ENCODE measurements around the gene HOXB6. TPM values are rescaled to one million over a fixed set of nuclear protein-coding genes. Genes with fewer than 3 reads are reported as not detected.

HOXB6 gene
- polyA plus RNA-seq, 4 donors, result 81.5 to 108 (median 90.6) TPM

DNA sequence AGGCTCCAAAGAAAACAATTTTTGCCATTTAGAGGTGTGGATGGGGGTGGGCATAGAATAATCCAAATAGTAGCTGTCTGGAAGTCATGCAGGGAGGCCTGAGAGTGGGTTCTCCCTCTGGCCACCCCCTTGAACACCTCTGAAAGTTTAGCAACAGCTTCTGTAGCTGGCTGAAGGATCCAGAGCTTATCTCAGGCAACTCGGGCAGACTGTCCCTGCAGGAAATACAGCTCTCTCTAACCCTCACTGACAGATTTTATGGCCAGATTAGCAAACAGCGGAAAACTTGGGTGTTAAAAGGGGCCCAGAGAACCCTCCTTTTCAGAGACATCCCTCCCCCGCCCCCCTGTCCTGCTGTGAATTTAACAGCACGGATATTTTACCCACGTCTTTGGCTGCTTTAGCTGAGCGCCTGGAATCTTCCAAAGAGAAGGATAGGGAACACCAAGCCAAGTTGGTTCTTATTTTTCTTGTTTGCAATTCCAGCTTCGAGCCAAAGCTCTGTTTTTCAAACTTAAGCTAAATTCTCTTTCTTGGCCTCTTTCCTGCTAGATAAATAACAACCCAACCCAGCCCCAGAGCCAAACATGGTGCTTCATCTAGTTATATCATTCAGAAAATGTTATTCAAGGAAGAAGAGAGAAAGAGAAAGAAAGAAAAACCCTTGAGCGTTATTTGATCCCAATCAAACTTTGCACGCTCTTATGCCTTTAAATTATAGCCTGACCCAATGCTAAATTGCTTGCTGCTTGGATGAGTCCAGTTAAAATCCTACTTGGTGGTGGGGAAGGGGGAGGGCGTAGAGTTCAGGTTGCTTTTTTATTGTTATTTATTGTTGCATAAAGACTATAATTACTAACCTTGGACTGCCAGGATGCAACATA is 57.6 kb downstream of the HOXB6 start:
- DNase-seq (ENCODE audit: low read depth in 4 of 4, low spot score in 3 of 4), result no peak

DNA sequence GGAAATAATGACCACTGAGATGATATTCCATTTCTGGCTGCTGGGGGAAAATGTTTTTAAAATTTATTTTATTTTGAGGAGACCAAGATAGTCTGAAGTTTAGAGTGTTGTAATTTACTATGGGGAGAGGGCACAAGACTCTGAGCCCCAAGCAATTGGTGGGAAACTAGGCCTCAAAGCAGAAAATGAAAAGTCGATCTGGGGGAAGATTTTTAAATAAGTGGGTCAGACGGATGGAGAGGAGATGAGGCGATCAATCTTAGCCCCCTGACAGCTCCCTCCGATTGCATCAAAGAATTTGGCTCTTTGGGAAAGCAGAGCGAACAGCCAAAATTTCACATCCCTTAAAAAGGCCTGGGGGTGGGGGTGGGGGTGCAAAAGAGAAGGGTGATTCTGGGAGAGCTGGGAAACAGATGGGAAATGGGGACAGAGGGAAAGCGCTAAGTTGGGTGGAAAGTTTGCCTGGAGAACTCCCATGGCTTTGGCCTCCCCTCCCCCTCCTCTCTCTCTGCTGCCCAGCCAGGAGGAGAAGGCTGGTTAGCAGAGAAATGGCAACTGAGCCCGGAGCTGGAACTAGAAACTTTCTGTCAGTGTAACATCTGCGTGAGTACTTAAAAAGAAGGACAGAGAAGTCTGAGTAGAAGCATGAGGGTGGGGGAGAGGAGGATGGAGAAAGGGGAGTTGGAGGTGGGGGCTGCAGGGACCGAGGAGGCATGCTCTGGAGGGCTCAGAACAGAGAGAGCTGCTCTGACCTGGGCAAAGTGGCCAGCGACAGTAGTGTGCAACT is 58.5 kb downstream of the HOXB6 start:
- no peak for DNase-seq (ENCODE audit: low read depth in 4 of 4, low spot score in 3 of 4)

Other genes with a start within 250 kb of the HOXB6 start
- 10 to 100 TPM; 10.5 to 12.8 (median 12.2) TPM for gene SKAP1, start 174.8 kb downstream of the HOXB6 start, polyA plus RNA-seq (ENCODE audit: insufficient read length in 4 of 4)
- gene HOXB1, start 74.0 kb downstream of the HOXB6 start, polyA plus RNA-seq (ENCODE audit: insufficient read length in 4 of 4), result under 1 TPM; 0.27 to 0.34 (median 0.29) TPM
- 10 to 100 TPM; 43.5 to 61.1 (median 56.7) TPM for gene HOXB2, start 59.9 kb downstream of the HOXB6 start, polyA plus RNA-seq (ENCODE audit: insufficient read length in 4 of 4)
- gene HOXB4, start 26.6 kb downstream of the HOXB6 start, polyA plus RNA-seq (ENCODE audit: insufficient read length in 4 of 4), result 10 to 100 TPM in 3 of 4 donors, 1 to 10 TPM in 1; 9.3 to 12.7 (median 10.8) TPM
- gene HOXB3, start 14.7 kb downstream of the HOXB6 start, polyA plus RNA-seq (ENCODE audit: insufficient read length in 4 of 4), result 100 to 1,000 TPM; 145 to 170 (median 155) TPM
- 10 to 100 TPM; 28.8 to 38.4 (median 33.5) TPM for gene HOXB5, start 11.2 kb downstream of the HOXB6 start, polyA plus RNA-seq (ENCODE audit: insufficient read length in 4 of 4)
- 10 to 100 TPM; 37.4 to 44.0 (median 40.5) TPM for gene HOXB7, start 6.0 kb upstream of the HOXB6 start, polyA plus RNA-seq (ENCODE audit: insufficient read length in 4 of 4)
- gene HOXB8, start 10.3 kb upstream of the HOXB6 start, polyA plus RNA-seq (ENCODE audit: insufficient read length in 4 of 4), result 10 to 100 TPM; 47.3 to 55.5 (median 48.6) TPM
- 10 to 100 TPM; 51.6 to 75.3 (median 66.7) TPM for gene HOXB9, start 21.4 kb upstream of the HOXB6 start, polyA plus RNA-seq (ENCODE audit: insufficient read length in 4 of 4)
- gene PRAC1, start 117.5 kb upstream of the HOXB6 start, polyA plus RNA-seq (ENCODE audit: insufficient read length in 4 of 4), result not detected
- not detected for gene PRAC2, start 118.2 kb upstream of the HOXB6 start, polyA plus RNA-seq (ENCODE audit: insufficient read length in 4 of 4)
- not detected for gene HOXB13, start 123.8 kb upstream of the HOXB6 start, polyA plus RNA-seq (ENCODE audit: insufficient read length in 4 of 4)
- under 1 TPM; 0.35 to 0.50 (median 0.43) TPM for gene TTLL6, start 212.2 kb upstream of the HOXB6 start, polyA plus RNA-seq (ENCODE audit: insufficient read length in 4 of 4)
- 10 to 100 TPM; 70.1 to 87.4 (median 83.2) TPM for gene CALCOCO2, start 226.0 kb upstream of the HOXB6 start, polyA plus RNA-seq (ENCODE audit: insufficient read length in 4 of 4)

Data from right renal pelvis (tissue), 4 donors.